IMR-90 (cell line): Measurements from ENCODE around the gene COLGALT1. TPM values are rescaled to one million over a fixed set of nuclear protein-coding genes. Genes with fewer than 3 reads are reported as not detected.
"Not testable (repeated sequence)": the region's sequence is repeated elsewhere in the genome, so short reads cannot be mapped to it uniquely, and the experiment has no call there.

Source experiments
- ATAC-seq: fragments of 200-7000 bp; cut with Tn5 transposase; 2 replicates; pipeline ENCODE4 v1.9.1; 2020; ENCODE audit warnings: low read depth, mild to moderate bottlenecking, moderate library complexity
- BruUV-seq: library from RNA; stranded (reverse); fragments of 400-500 nt; replicated peaks from 2 replicates; lab custom pipeline; 2021; lab: Mats Ljungman, UMichigan
- CTCF ChIA-PET: fragments of 300-600 bp; formaldehyde crosslinking; extraction: SDS; loops from one replicate; lab custom pipeline; 2021; ENCODE audit warnings: antibody characterized with exemption; lab: Yijun Ruan, JAX
- POLR2A ChIA-PET: fragments of 300-600 bp; sonication (Branson Sonifier 250); formaldehyde crosslinking; loops from one replicate; lab custom pipeline; 2022; ENCODE audit warnings: antibody characterized with exemption; ENCODE audit not compliant: unreplicated experiment; lab: Charles Lee
- DNase-seq: peaks from one replicate; pipeline ENCODE4 v3.0.0; 2013
- H2AFZ ChIP-seq: replicated peaks from 2 replicates; pipeline ENCODE3; 2013; ENCODE audit warnings: low read length, mild to moderate bottlenecking; ENCODE audit not compliant: poor library complexity
- H2AK5ac ChIP-seq: 2 replicates; pipeline ENCODE4 v1.6.1; 2013; ENCODE audit warnings: low read depth, low read length, inconsistent platforms
- H2AK9ac ChIP-seq: replicated peaks from 2 replicates; pipeline ENCODE3; 2013; ENCODE audit warnings: mild to moderate bottlenecking, low read depth, low read length, moderate library complexity; ENCODE audit not compliant: poor library complexity
- H2BK120ac ChIP-seq: 2 replicates; pipeline ENCODE4 v1.6.1; 2013; ENCODE audit warnings: low read depth, low read length, inconsistent platforms
- H2BK15ac ChIP-seq: 3 replicates; pipeline ENCODE4 v1.6.1; 2013; ENCODE audit warnings: low read depth, low read length, inconsistent platforms
- H2BK20ac ChIP-seq: 2 replicates; pipeline ENCODE4 v1.6.1; 2013; ENCODE audit warnings: low read depth, mild to moderate bottlenecking, inconsistent platforms, low read length, moderate library complexity
- H2BK5ac ChIP-seq: 2 replicates; pipeline ENCODE4 v1.6.1; 2013; ENCODE audit warnings: mild to moderate bottlenecking, low read depth, low read length, inconsistent platforms; ENCODE audit not compliant: poor library complexity, severe bottlenecking
- H3K14ac ChIP-seq: replicated peaks from 2 replicates; pipeline ENCODE4 v1.6.1; 2013; ENCODE audit warnings: low read depth, low read length, inconsistent platforms
- H3K18ac ChIP-seq: 2 replicates; pipeline ENCODE4 v1.6.1; 2013; ENCODE audit warnings: low read depth, low read length, control low read depth
- H3K23ac ChIP-seq: 2 replicates; pipeline ENCODE4 v1.6.1; 2013; ENCODE audit warnings: low read depth, low read length, inconsistent platforms
- H3K27ac ChIP-seq: 2 replicates; pipeline ENCODE4 v1.5.1; 2013; ENCODE audit warnings: mild to moderate bottlenecking, control low read depth, low read length; ENCODE audit not compliant: insufficient read depth
- H3K27me3 ChIP-seq: 2 replicates; pipeline ENCODE4 v1.6.1; 2013; ENCODE audit warnings: low read length; ENCODE audit not compliant: control insufficient read depth, insufficient read depth
- H3K36me3 ChIP-seq: 2 replicates; pipeline ENCODE4 v1.6.1; 2013; ENCODE audit warnings: low read length, mixed read lengths; ENCODE audit not compliant: control insufficient read depth, insufficient read depth
- H3K4ac ChIP-seq: 2 replicates; pipeline ENCODE4 v1.6.1; 2013; ENCODE audit warnings: low read depth, low read length, inconsistent platforms
- H3K4me1 ChIP-seq: 2 replicates; pipeline ENCODE4 v1.6.1; 2013; ENCODE audit warnings: low read length, mixed read lengths; ENCODE audit not compliant: control insufficient read depth, insufficient read depth
- H3K4me2 ChIP-seq: 2 replicates; pipeline ENCODE4 v1.6.1; 2013; ENCODE audit warnings: low read depth, mild to moderate bottlenecking, control low read depth, low read length, moderate library complexity
- H3K4me3 ChIP-seq: 2 replicates; pipeline ENCODE4 v1.5.1; 2013; ENCODE audit warnings: low read depth, mild to moderate bottlenecking, control low read depth, low read length, moderate library complexity; ENCODE audit not compliant: insufficient read depth
- H3K56ac ChIP-seq: 2 replicates; pipeline ENCODE4 v1.6.1; 2013; ENCODE audit warnings: low read length, inconsistent platforms; ENCODE audit not compliant: insufficient read depth; ENCODE audit errors: extremely low read depth
- H3K79me1 ChIP-seq, 2 experiments: 2 replicates each; pipeline ENCODE4 v1.6.1; 2013; ENCODE audit warnings: low read length in 2 of 2, inconsistent platforms in 1 of 2, low read depth in 1 of 2
- H3K9ac ChIP-seq: 2 replicates; pipeline ENCODE4 v1.6.1; 2013; ENCODE audit warnings: low read depth, low read length, control low read depth
- H3K9me1 ChIP-seq: 2 replicates; pipeline ENCODE4 v1.6.1; 2013; ENCODE audit warnings: low read length, inconsistent platforms; ENCODE audit not compliant: insufficient read depth
- H3K9me3 ChIP-seq: 2 replicates; pipeline ENCODE4 v1.6.1; 2013; ENCODE audit warnings: low read length; ENCODE audit not compliant: control insufficient read depth, insufficient read depth
- H4K20me1 ChIP-seq: 2 replicates; pipeline ENCODE4 v1.6.1; 2013; ENCODE audit warnings: low read length, inconsistent platforms; ENCODE audit not compliant: insufficient read depth
- H4K5ac ChIP-seq: 2 replicates; pipeline ENCODE4 v1.6.1; 2013; ENCODE audit warnings: mild to moderate bottlenecking, low read depth, low read length, control low read depth
- H4K8ac ChIP-seq, 2 experiments: 2 replicates each; pipeline ENCODE4 v1.6.1; 2013; ENCODE audit warnings: low read depth in 2 of 2, low read length in 2 of 2, control low read depth in 1 of 2, inconsistent platforms in 1 of 2
- H4K91ac ChIP-seq: 2 replicates; pipeline ENCODE4 v1.6.1; 2013; ENCODE audit warnings: low read depth, low read length, inconsistent platforms; ENCODE audit not compliant: insufficient read depth
- CHD1 ChIP-seq: IDR thresholded peaks from 2 replicates; pipeline ENCODE4 v1.6.1; 2012; ENCODE audit warnings: low read depth, low read length, improper control_type of control experiment
- FOS ChIP-seq: fragments of 150-350 bp; IDR thresholded peaks from 2 replicates; pipeline ENCODE4 v1.6.1; 2016; ENCODE audit warnings: low read depth, low read length
- MXI1 ChIP-seq: IDR thresholded peaks from 2 replicates; pipeline ENCODE4 v1.6.1; 2012; ENCODE audit warnings: low read depth, mild to moderate bottlenecking, low read length, moderate library complexity, borderline replicate concordance
- NFE2L2 ChIP-seq: fragments of 150-350 bp; IDR thresholded peaks from 2 replicates; pipeline ENCODE4 v1.6.1; 2016; ENCODE audit warnings: low read depth, mild to moderate bottlenecking, low read length
- RCOR1 ChIP-seq: IDR thresholded peaks from 2 replicates; pipeline ENCODE4 v1.6.1; 2012; ENCODE audit warnings: mild to moderate bottlenecking, low read length, improper control_type of control experiment; ENCODE audit not compliant: insufficient replicate concordance
- SMC3 ChIP-seq: fragments of 150-350 bp; IDR thresholded peaks from 2 replicates; pipeline ENCODE4 v1.6.1; 2016; ENCODE audit warnings: low read depth, mild to moderate bottlenecking, antibody characterized with exemption, low read length, moderate library complexity
- WGBS, 2 experiments: methylation state at CpG; one replicate each; pipeline versions ENCODE4 v1.1.5 to v1.1.7; 2013; ENCODE audit warnings: missing lambda C conversion rate in 2 of 2; ENCODE audit not compliant: insufficient read length in 1 of 2; ENCODE audit errors: extremely low coverage in 2 of 2; 5-methylcytosine and 5-hydroxymethylcytosine counted together
- dilution Hi-C: fragments of 300-500 bp; cut with HindIII; formaldehyde crosslinking; loops from one replicate; pipeline ENCODE4 v1.14.3; 2018; ENCODE audit warnings: low sequenced_read_pairs; ENCODE audit not compliant: unreplicated experiment
- in situ Hi-C: fragments of 300-500 bp; cut with MboI; formaldehyde crosslinking; loops from 3 replicates; pipeline ENCODE4 v1.14.3; 2019; ENCODE audit warnings: low sequenced_read_pairs, inconsistent platforms, mixed read lengths
- intact Hi-C: fragments of 100-400 bp; cut with micrococcal nuclease; formaldehyde crosslinking; loops from 2 replicates; pipeline ENCODE4 v1.10.0; 2022
- polyA plus RNA-seq, 3 experiments: library from polyadenylated mRNA; depleted of rRNA; stranded (reverse); fragments of >200 nt; gene quantifications; 2 replicates each; pipeline ENCODE4 v1.2.3, GENCODE V29; 2012; ENCODE audit warnings: low replicate concordance in 1 of 3
- total RNA-seq: library from RNA; depleted of rRNA; stranded (reverse); fragments of >200 nt; gene quantifications from 2 replicates; pipeline ENCODE4 v1.2.3, GENCODE V29; 2012

The COLGALT1 gene
- total and polyA plus RNA-seq, 2 of the 4 experiments (the other 2 are of a cell fraction) = 77.1 to 117 TPM

DNA sequence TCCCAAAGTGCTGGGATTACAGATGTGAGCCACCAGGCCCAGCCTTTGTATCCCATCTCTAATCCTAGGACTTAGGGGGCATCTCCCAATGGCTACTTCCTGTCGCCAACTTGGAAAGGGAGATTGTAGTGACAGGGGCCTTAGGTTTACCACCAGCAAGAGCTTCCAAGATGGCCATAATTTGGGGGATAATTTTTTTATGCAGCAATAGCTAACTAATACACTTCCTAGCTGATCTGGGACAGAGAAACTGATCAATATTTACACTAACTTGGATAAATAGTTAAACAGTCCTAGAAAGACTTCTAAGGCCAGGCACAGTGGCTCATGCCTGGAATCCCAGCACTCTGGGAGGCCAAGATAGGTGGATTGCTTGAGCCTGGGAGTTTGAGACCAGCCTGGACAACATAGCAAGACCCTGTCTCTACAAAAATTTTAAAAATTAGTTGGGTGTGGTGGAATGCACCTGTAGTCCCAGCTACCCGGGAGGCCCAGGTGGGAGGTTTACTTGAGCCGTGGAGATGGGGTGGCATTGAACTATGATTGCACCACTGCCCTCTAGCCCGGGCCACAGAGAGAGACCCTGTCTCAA lies 5.3 kb upstream of the COLGALT1 start:
- no TSS peak for BruUV-seq
- CTCF ChIA-PET = interaction anchor here (0.6 to 0.9 kb wide), 2 partner anchors 23 to 54 kb away, joined by 3 read pairs; no protein-coding TSS in a partner anchor

DNA sequence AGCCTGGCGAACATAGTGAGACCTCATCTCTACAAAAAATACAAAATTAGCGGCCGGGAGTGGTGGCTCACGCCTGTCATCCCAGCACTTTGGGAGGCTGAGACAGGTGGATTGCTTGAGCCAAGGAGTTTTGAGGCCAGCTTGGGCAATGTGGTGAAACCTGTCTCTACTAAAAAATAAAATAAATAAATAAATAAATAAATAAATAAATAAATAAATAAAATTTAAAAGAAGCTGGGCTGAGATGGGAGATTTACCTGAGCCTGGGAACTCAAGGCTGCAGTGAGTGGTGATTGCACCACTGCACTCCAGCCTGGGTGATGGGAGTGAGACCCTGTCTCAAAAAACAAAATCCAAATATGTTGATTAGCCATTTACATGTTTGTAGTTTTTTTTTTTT lies 2.7 kb upstream of the COLGALT1 start:
- H3K4me1 ChIP-seq, H3K4me2 ChIP-seq, in situ Hi-C loops, H3K56ac ChIP-seq, H4K8ac ChIP-seq, ATAC-seq, H3K23ac ChIP-seq, dilution Hi-C loops, H2AK9ac ChIP-seq, H3K9me3 ChIP-seq, H2AFZ ChIP-seq, H4K5ac ChIP-seq, H3K4me3 ChIP-seq, H3K9ac ChIP-seq, H4K20me1 ChIP-seq, H2BK120ac ChIP-seq, H3K27me3 ChIP-seq, BruUV-seq, H3K36me3 ChIP-seq, DNase-seq, H3K14ac ChIP-seq, H4K91ac ChIP-seq, H3K27ac ChIP-seq, H2AK5ac ChIP-seq, H3K4ac ChIP-seq, H3K9me1 ChIP-seq, H3K18ac ChIP-seq, H2BK20ac ChIP-seq, H2BK15ac ChIP-seq: not testable (repeated sequence)
- intact Hi-C loops = loop anchor here (10.0 kb wide), 1 partner anchor 158 kb away; the partner anchor contains the start of gene CCDC194
- POLR2A ChIA-PET = interaction anchor here (0.6 kb wide), 1 partner anchor 16 kb away, joined by 6 read pairs; no protein-coding TSS in a partner anchor
- Histone ChIP-seq H3K79me1 (peaks cover 3 to 18% of the 10 kb centered on the region in 2 experiments; a peak in 2 of 4 replicates), H2BK5ac (peak overlapping the region; percentile 72)
- CTCF ChIA-PET = interaction anchor here (1.2 kb wide), 1 partner anchor 57 kb away, joined by 3 read pairs; no protein-coding TSS in a partner anchor
- WGBS, 2 experiments = no CpG with 5 or more reads among the region's 4 CpGs

More for the DNA sequence above, 5.3 kb upstream of the COLGALT1 start:
- Histone ChIP-seq H2BK120ac (no peak overlapping the region), H3K23ac (no peak overlapping the region), H2BK5ac (no peak overlapping the region), H3K79me1 (no peaks in the 10 kb centered on the region), H3K9ac (no peak overlapping the region), H3K14ac (no peak overlapping the region), H3K18ac (no peak overlapping the region), H2AFZ (no peak overlapping the region), H4K5ac (no peak overlapping the region), H3K4me1 (no peaks in the 10 kb centered on the region), H3K27ac (no peak overlapping the region), H3K4me2 (no peak overlapping the region), H2AK5ac (no peak overlapping the region), H3K4me3 (no peak overlapping the region), H4K20me1 (no peaks in the 10 kb centered on the region), H3K9me3 (no peaks in the 10 kb centered on the region), H2AK9ac (no peak overlapping the region), H3K36me3 (no peaks in the 10 kb centered on the region), H3K9me1 (peaks cover 4% of the 10 kb centered on the region; the same call in 1 of the 2 replicates), H3K56ac (no peak overlapping the region), H3K27me3 (no peaks in the 10 kb centered on the region), H2BK20ac (no peak overlapping the region), H4K8ac (no peak overlapping the region), H4K91ac (no peak overlapping the region), H3K4ac (no peak overlapping the region), H2BK15ac (no peak overlapping the region)
- in situ Hi-C loops (no loop called here), intact Hi-C loops (loop anchor here (10.0 kb wide), 1 partner anchor 155 kb away; the partner anchor contains the start of gene CCDC194), dilution Hi-C loops (no loop called here)
- WGBS, 2 experiments = no CpG with 5 or more reads among the region's 4 CpGs
- no peak for ATAC-seq
- POLR2A ChIA-PET = no interaction called here
- DNase-seq = no peak
- TF ChIP-seq FOS = no peak
- no peak for TF ChIP-seq NFE2L2
- TF ChIP-seq CHD1 = no peak
- no peak for TF ChIP-seq SMC3
- TF ChIP-seq MXI1 = no peak
- no peak for TF ChIP-seq RCOR1
